ENCODE results near the gene TLL1. TPM values are rescaled to one million over a fixed set of nuclear protein-coding genes. Genes with fewer than 3 reads are reported as not detected.

Gene TLL1
- polyA plus RNA-seq (2013, experiment 1 of 2), result 0.08 TPM
- 0.11 TPM for polyA plus RNA-seq (2013, experiment 2 of 2)

DNA sequence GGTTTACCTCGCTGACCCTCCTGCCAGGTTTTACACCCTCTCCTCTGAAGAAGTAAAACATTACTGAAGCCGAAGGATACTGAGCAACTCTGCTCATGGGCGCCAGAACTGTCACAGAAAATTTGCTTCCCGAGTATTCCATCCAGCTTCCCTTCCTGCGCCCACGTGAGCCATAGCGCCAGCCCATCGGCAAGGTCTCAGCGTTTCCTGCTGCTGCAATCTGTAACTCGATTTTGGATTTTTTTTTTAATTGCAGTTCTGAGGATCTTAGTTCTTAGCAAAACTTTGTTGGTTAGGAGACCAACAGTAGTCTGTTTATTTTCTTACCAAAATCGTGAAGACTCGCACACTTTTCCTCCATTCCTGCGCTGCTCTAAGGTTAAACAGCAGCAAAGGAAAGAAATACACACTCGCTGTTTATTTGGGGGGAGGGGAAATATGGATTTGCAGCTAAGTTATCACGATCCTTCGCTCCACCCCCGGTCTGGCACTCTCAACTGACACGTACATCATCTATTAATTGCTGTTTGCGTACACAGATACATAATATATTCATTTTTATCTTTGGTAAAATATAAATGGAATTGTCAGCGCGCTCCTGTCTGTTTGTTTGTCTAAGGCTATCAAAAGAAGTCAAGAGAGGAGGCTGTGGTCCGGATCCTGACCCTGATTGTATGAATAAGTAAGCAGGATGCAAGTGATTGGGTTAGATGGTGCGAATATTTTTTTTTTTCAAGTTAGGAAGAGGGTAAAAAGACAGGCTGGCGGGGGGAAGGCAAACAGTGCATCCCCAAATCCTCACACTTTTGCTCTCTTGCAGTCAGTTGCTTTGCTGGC lies at the start of gene TLL1:
TSS of gene TLL1 (plus strand) at position 777 of the 837 bp plus-strand sequence. CDS start 668 bp downstream, outside the sequence.
- Histone ChIP-seq H3K4me2 (ENCODE audit: low read length) (peak within 1 kb of the TSS; percentile 94), H3K18ac (ENCODE audit: low read length) (no peak within 1 kb of the TSS), H3K79me2 (ENCODE audit: control insufficient read depth, insufficient read depth, low read length) (no peaks in the 10 kb centered on the region), H4K8ac (ENCODE audit: low read depth, low read length) (no peak within 1 kb of the TSS), H3K4me1 (ENCODE audit: control insufficient read depth, low read depth, low read length) (no peaks in the 10 kb centered on the region), H2BK120ac (ENCODE audit: low read depth, low read length) (no peak within 1 kb of the TSS), H3K4ac (ENCODE audit: low read depth, low read length) (no peak within 1 kb of the TSS), H3K27ac (ENCODE audit: low read depth, low read length) (no peak within 1 kb of the TSS), H3K79me1 (ENCODE audit: low read length) (no peaks in the 10 kb centered on the region), H2BK5ac (ENCODE audit: low read length) (no peak within 1 kb of the TSS), H4K5ac (ENCODE audit: low read length) (no peak within 1 kb of the TSS), H3K36me3 (ENCODE audit: control insufficient read depth, insufficient read depth, low read length) (no peaks in the 10 kb centered on the region), H3K56ac (ENCODE audit: low read length) (peak within 1 kb of the TSS; percentile 56), H3K23ac (ENCODE audit: low read length) (peak within 1 kb of the TSS; percentile 66), H3K9ac (ENCODE audit: low read length) (peak within 1 kb of the TSS; percentile 15), H2BK15ac (replicated peaks; ENCODE audit: low read depth) (no peak within 1 kb of the TSS), H3K27me3 (ENCODE audit: insufficient read depth, low read length, poor library complexity) (peaks cover 14% of the 10 kb centered on the region), H3K4me3 (ENCODE audit: low read length) (peak within 1 kb of the TSS; percentile 39), H2AK5ac (ENCODE audit: low read length) (no peak within 1 kb of the TSS)
- no CpG with 5 or more reads among the region's 24 CpGs for WGBS (ENCODE audit: extremely low coverage, insufficient coverage, low lambda C conversion rate)
- DNase-seq, result peak; percentile 41

DNA sequence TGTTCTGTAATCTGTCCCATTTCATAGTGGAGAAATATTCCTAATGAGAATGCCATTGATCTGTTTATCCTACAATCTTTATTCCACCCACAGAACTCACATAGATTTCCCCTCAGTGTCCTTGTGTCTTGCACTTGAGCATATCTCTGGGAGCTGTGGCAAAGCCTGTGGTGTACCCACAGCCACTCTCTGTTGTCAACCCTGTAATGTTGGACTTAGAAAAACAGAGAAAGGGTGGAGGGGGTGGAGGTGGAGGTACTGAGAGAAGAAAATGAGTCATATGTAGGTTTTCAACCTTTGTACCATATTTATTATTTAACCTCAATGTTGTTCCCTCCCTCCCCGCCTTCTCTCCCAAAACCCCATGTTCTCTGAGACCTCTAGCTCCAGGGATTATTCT lies 46.9 kb upstream of the TLL1 start:
- H3K18ac ChIP-seq (ENCODE audit: low read length), result no peak overlapping the region
- H2BK15ac ChIP-seq (replicated peaks; ENCODE audit: low read depth), result no peak overlapping the region
- H2AK5ac ChIP-seq (ENCODE audit: low read length), result no peak overlapping the region
- H3K79me1 ChIP-seq (ENCODE audit: low read length), result no peaks in the 10 kb centered on the region
- DNase-seq, result no peak
- no peak overlapping the region for H3K56ac ChIP-seq (ENCODE audit: low read length)
- H3K27me3 ChIP-seq (ENCODE audit: insufficient read depth, low read length, poor library complexity), result no peaks in the 10 kb centered on the region
- H3K36me3 ChIP-seq (ENCODE audit: control insufficient read depth, insufficient read depth, low read length), result no peaks in the 10 kb centered on the region
- no peak overlapping the region for H4K5ac ChIP-seq (ENCODE audit: low read length)
- no peak overlapping the region for H3K27ac ChIP-seq (ENCODE audit: low read depth, low read length)
- no peak overlapping the region for H2BK5ac ChIP-seq (ENCODE audit: low read length)
- H4K8ac ChIP-seq (ENCODE audit: low read depth, low read length), result no peak overlapping the region
- no peaks in the 10 kb centered on the region for H3K4me1 ChIP-seq (ENCODE audit: control insufficient read depth, low read depth, low read length)
- no peak overlapping the region for H2BK120ac ChIP-seq (ENCODE audit: low read depth, low read length)
- no peaks in the 10 kb centered on the region for H3K79me2 ChIP-seq (ENCODE audit: control insufficient read depth, insufficient read depth, low read length)
- H3K4ac ChIP-seq (ENCODE audit: low read depth, low read length), result no peak overlapping the region
- no peak overlapping the region for H3K23ac ChIP-seq (ENCODE audit: low read length)
- no peak overlapping the region for H3K9ac ChIP-seq (ENCODE audit: low read length)
- no CpG with 5 or more reads among the region's 1 CpG for WGBS (ENCODE audit: extremely low coverage, insufficient coverage, low lambda C conversion rate)
- no peak overlapping the region for H3K4me3 ChIP-seq (ENCODE audit: low read length)
- H3K4me2 ChIP-seq (ENCODE audit: low read length), result no peak overlapping the region

DNA sequence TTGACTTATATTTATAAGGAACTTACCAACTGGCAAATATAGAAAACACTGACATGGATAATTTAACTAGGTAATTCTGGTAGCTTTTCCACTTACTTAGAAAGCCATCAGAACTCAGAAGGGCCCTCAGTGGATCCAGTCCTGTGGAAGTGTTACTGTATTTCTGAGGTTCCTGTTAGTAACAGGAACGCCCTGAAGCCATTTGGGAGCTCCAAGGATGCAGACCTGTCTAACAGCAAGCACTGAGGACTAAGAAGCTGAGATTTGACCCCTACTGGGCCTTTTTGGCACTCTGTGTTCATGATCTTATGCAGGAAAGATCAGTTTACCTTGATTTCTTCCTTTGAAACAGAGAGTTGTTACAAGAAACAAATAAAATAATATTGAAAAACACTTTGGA lies 46.0 kb upstream of the TLL1 start:
- Histone ChIP-seq H3K4me3 (ENCODE audit: low read length) (no peak overlapping the region), H3K4ac (ENCODE audit: low read depth, low read length) (no peak overlapping the region), H3K36me3 (ENCODE audit: control insufficient read depth, insufficient read depth, low read length) (no peaks in the 10 kb centered on the region), H4K8ac (ENCODE audit: low read depth, low read length) (no peak overlapping the region), H2BK5ac (ENCODE audit: low read length) (no peak overlapping the region), H2BK120ac (ENCODE audit: low read depth, low read length) (no peak overlapping the region), H4K5ac (ENCODE audit: low read length) (no peak overlapping the region), H3K79me1 (ENCODE audit: low read length) (no peaks in the 10 kb centered on the region), H3K4me1 (ENCODE audit: control insufficient read depth, low read depth, low read length) (no peaks in the 10 kb centered on the region), H3K27me3 (ENCODE audit: insufficient read depth, low read length, poor library complexity) (no peaks in the 10 kb centered on the region), H3K27ac (ENCODE audit: low read depth, low read length) (no peak overlapping the region), H2BK15ac (replicated peaks; ENCODE audit: low read depth) (no peak overlapping the region), H3K56ac (ENCODE audit: low read length) (no peak overlapping the region), H3K9ac (ENCODE audit: low read length) (no peak overlapping the region), H2AK5ac (ENCODE audit: low read length) (no peak overlapping the region), H3K4me2 (ENCODE audit: low read length) (no peak overlapping the region), H3K79me2 (ENCODE audit: control insufficient read depth, insufficient read depth, low read length) (no peaks in the 10 kb centered on the region), H3K23ac (ENCODE audit: low read length) (no peak overlapping the region), H3K18ac (ENCODE audit: low read length) (no peak overlapping the region)
- DNase-seq, result peak; percentile 45
- no CpG with 5 or more reads among the region's 1 CpG for WGBS (ENCODE audit: extremely low coverage, insufficient coverage, low lambda C conversion rate)

DNA sequence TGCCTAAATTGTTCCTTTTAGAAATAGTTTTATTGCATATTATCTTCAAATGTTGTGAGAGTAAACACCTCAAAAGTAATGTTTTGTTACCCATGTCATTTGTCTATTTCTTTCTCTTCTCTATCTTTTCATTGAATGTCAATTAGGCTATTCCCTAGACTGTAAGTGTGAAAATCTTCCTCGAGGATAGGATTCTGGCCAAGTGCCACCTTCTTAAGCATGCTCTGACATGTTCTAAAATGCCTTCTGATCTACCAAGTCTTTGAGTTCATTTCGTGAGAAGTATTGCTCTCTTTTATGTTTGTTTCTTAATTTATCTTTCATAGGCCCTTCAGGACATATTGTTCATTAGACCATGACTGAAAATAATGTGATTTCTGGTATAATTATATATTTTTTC lies 44.1 kb upstream of the TLL1 start:
- Histone ChIP-seq H3K79me1 (ENCODE audit: low read length) (no peaks in the 10 kb centered on the region), H3K4me2 (ENCODE audit: low read length) (no peak overlapping the region), H3K9ac (ENCODE audit: low read length) (no peak overlapping the region), H3K4me1 (ENCODE audit: control insufficient read depth, low read depth, low read length) (no peaks in the 10 kb centered on the region), H3K18ac (ENCODE audit: low read length) (no peak overlapping the region), H3K27me3 (ENCODE audit: insufficient read depth, low read length, poor library complexity) (no peaks in the 10 kb centered on the region), H3K79me2 (ENCODE audit: control insufficient read depth, insufficient read depth, low read length) (no peaks in the 10 kb centered on the region), H3K36me3 (ENCODE audit: control insufficient read depth, insufficient read depth, low read length) (no peaks in the 10 kb centered on the region), H3K4me3 (ENCODE audit: low read length) (no peak overlapping the region), H3K56ac (ENCODE audit: low read length) (no peak overlapping the region), H2BK15ac (replicated peaks; ENCODE audit: low read depth) (no peak overlapping the region), H2BK120ac (ENCODE audit: low read depth, low read length) (no peak overlapping the region), H3K27ac (ENCODE audit: low read depth, low read length) (no peak overlapping the region), H2BK5ac (ENCODE audit: low read length) (no peak overlapping the region), H3K4ac (ENCODE audit: low read depth, low read length) (no peak overlapping the region), H2AK5ac (ENCODE audit: low read length) (no peak overlapping the region), H3K23ac (ENCODE audit: low read length) (no peak overlapping the region), H4K8ac (ENCODE audit: low read depth, low read length) (no peak overlapping the region), H4K5ac (ENCODE audit: low read length) (no peak overlapping the region)
- DNase-seq, result no peak
- WGBS (ENCODE audit: extremely low coverage, insufficient coverage, low lambda C conversion rate), result no CpG with 5 or more reads among the region's 2 CpGs

GRCh38 chr4:165834116-165834515 lies 38.9 kb upstream of the TLL1 start:
- Histone ChIP-seq H3K23ac (ENCODE audit: low read length) (no peak overlapping the region), H3K4me1 (ENCODE audit: control insufficient read depth, low read depth, low read length) (no peaks in the 10 kb centered on the region), H2BK5ac (ENCODE audit: low read length) (no peak overlapping the region), H2BK15ac (replicated peaks; ENCODE audit: low read depth) (no peak overlapping the region), H3K79me1 (ENCODE audit: low read length) (no peaks in the 10 kb centered on the region), H2BK120ac (ENCODE audit: low read depth, low read length) (no peak overlapping the region), H3K79me2 (ENCODE audit: control insufficient read depth, insufficient read depth, low read length) (no peaks in the 10 kb centered on the region), H3K4ac (ENCODE audit: low read depth, low read length) (no peak overlapping the region), H3K9ac (ENCODE audit: low read length) (no peak overlapping the region), H2AK5ac (ENCODE audit: low read length) (no peak overlapping the region), H3K27ac (ENCODE audit: low read depth, low read length) (no peak overlapping the region), H3K4me3 (ENCODE audit: low read length) (no peak overlapping the region), H4K5ac (ENCODE audit: low read length) (no peak overlapping the region), H3K27me3 (ENCODE audit: insufficient read depth, low read length, poor library complexity) (no peaks in the 10 kb centered on the region), H4K8ac (ENCODE audit: low read depth, low read length) (no peak overlapping the region), H3K4me2 (ENCODE audit: low read length) (no peak overlapping the region), H3K56ac (ENCODE audit: low read length) (no peak overlapping the region), H3K18ac (ENCODE audit: low read length) (no peak overlapping the region), H3K36me3 (ENCODE audit: control insufficient read depth, insufficient read depth, low read length) (no peaks in the 10 kb centered on the region)
- WGBS (ENCODE audit: extremely low coverage, insufficient coverage, low lambda C conversion rate), result no CpG with 5 or more reads among the region's 2 CpGs
- no peak for DNase-seq
